HG02870 (cell line): ENCODE data around the gene TNP2.
A peak's percentile ranks its signal among the peaks of the same experiment; 100 is the strongest.
"Not testable (repeated sequence)": the region's sequence is repeated elsewhere in the genome, so short reads cannot be mapped to it uniquely, and the experiment has no call there.

Source experiments
- ATAC-seq: cut with Tn5 transposase; IDR thresholded peaks from one replicate; pipeline ENCODE4 v1.9.1; 2021; ENCODE audit warnings: mild to moderate bottlenecking, moderate library complexity; ENCODE audit not compliant: unreplicated experiment

The TNP2 gene

DNA sequence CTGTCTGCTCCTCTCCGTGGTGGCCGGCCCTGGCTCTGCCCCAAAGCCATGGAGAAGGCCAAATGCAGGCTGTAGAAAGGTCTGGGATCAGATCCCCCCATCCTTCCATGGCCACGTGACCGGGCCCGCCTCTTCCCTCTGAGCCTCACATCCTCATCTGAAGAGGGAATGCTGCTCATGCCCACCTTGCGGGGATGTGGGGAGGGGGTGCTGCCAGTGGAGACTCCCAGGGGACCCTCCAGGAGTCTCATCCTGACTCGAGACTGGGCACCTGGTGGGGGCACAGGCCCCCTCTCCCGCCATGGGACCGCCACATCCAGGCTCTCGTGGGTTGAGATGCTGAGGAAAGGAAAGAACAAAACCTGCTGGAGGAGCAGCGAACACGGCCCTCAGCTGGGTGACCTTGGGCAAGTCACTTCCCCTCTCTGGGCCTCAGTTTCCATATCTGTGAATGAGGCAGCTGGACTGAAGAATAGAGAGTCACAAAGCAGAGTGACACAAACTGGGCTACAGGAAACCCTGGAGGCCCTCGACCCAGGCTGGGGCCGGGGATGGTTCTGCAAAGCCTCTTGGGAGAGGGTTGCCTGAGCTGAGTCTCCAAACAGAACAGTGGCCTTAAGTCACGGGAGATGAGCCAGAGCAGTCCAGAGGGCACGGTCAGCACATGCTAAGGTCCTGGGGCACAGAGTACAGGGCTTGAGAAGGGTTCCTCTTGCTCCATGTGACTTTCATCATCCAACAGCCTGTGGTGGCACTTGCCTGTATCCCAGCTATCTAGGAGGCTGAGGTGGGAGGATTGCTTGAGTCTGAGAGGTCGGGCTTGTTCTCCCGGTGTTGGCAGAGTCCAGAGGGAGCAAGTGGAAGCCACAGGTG, 43.2 kb downstream of the TNP2 start:
- ATAC-seq = no peak

DNA sequence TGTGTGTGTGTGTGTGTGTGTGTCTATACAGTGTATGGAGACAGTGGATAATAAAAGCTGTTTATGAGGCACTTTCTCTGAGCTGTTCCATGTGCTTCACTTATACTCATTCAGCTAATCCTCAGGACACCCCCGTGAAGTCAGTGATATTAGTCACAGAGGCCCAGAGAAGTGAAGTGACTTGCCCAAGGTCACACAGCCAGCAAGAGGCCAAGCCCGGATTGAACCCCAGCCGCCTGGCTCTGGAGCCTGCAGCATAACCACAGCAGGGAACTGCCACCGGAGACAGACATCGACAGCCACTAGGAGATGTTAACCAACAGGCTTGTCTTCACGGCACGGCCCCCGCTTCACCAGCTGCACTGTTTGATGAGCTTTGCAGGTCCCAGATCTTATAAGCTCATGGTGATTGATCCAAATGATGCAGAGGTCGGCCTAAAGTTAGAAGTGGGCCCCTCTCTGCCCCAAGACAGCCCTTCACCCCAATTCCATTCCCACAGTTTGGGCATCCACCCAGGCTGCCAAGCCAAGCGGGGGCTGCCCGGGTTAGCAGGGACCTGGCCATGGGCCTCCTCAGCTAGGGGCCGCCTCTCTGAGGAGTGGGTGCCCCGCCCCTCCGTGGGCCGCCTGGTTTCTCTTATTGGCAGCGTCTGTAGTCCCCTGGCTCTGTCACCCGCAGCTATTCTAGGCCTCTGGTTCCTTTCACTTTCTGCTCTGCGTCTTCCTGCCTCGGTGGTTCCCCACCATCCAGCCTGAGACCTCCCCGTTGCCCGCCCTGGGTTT, 44.0 kb downstream of the TNP2 start:
- peak; percentile 90 for ATAC-seq

DNA sequence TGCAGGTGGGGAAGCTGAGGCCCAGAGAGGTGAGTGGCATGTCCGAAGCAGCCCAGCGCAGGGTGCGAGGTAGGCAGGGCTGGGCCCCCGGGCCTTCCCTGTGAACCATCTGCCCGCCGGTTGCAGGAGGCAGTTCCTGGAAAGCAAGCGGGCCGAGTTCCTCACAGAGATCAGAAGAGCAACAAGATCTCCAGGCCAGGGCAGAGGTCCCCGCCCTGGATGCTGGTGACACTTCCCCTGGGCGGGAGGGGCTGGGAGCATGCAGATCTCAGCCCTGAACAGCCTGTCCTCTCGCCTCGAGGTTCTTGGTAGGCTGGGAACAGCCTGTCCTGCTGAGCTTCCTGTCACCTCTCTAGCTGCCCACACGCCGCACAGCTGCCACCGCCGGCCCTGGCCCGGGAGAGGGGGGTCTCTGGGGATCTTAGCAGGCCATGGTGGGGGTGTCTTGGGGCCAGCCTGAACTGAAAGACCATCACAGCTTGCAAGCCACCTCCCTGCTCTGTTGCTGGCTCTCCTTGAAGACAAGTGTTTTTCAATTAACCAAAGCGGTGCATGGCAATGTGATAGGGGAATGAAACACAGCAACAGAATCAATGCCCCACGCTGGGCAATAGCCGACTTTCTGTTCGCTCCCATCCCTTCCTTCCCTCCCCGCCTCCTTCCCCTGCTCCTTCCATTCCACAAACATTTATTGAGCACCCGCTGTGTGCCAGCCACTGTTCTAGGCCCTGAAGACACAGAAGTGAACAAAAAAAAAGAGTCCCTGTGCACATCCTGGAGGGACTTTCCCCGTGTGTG, 44.8 kb downstream of the TNP2 start:
- no peak for ATAC-seq

DNA sequence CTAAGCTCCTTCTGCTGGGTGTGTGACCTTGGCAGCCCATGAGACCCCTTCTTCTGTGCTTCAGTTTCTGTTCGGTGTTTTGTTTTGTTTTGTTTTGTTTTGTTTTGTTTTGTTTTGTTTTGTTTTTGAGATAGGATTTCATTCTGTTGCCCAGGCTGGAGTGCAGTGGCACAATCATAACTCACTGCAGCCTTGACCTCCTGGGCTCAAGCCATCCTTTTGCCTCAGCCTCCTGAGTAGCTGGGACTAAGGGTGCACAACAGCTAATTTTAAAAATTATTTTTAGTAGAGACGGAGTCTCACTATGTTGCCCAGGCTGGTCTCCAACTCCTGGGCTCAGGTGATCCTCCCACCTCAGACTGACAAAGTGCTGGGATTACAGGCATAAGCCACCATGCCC, 48.6 kb downstream of the TNP2 start:
- not testable (repeated sequence) for ATAC-seq

DNA sequence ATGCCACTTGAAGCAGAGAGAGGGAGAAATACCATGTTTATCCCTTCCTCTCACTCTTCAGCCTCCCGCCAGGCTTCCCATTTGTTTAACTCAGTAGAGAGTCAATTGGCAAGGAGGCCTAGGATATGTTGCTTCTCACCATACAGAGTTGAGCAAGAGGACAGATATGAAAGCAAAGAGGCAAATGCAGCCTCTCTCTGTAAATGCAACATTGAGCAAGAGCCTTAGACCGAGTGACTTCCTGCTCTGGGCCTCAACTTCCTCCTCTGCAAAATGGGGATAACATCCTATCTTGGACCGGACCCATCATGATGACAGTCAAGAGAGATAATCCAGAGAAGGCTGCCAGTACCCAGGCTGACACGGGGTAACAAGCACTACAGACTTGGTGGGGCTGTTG, 49.9 kb downstream of the TNP2 start:
- no peak for ATAC-seq

DNA sequence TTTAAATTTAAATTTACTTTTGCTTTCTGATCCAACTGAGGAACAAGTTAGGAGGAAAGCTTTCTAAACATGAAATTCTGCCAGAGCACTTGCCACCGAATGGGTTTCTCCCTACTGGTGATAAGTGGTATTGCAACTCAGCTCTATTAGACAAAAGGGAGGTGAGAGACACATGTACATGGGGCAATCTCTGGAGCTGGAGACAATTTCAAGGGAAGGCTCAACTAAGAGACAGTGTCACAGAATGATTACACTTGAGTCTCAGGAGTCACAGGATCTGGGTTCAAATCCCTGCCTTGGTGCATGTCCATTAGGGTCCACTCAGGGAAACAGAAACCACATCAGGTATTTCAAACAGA, 50.5 kb downstream of the TNP2 start:
- ATAC-seq = no peak
